RWPE2 (cell line): Measurements from ENCODE around the gene FGF1.

ENCODE experiments used
- ATAC-seq: fragments of 200-7000 bp; cut with Tn5 transposase; 3 replicates; pipeline ENCODE4 v1.9.1; 2021; ENCODE audit warnings: low read depth
- DNase-seq: peaks from one replicate; pipeline ENCODE4 v3.0.0-alpha.2; 2020; ENCODE audit warnings: low spot score
- H3K27ac ChIP-seq: fragments of 450-650 bp; 2 replicates; pipeline ENCODE4 v1.5.1; 2017; ENCODE audit warnings: mild to moderate bottlenecking; ENCODE audit not compliant: poor library complexity, severe bottlenecking
- H3K27me3 ChIP-seq: fragments of 250-450 bp; sonication (Bioruptor Pico); 2 replicates; pipeline ENCODE4 v1.5.1; 2021; ENCODE audit warnings: mild to moderate bottlenecking, moderate library complexity; ENCODE audit not compliant: insufficient read depth, poor library complexity, severe bottlenecking
- H3K36me3 ChIP-seq: fragments of 250-450 bp; sonication (Bioruptor Pico); 2 replicates; pipeline ENCODE4 v1.5.1; 2020; ENCODE audit warnings: low read depth, mild to moderate bottlenecking, moderate library complexity
- H3K4me1 ChIP-seq: fragments of 250-450 bp; sonication (Bioruptor Pico); 2 replicates; pipeline ENCODE4 v1.5.1; 2021; ENCODE audit warnings: mild to moderate bottlenecking, moderate library complexity; ENCODE audit not compliant: insufficient read depth, poor library complexity, severe bottlenecking
- H3K4me3 ChIP-seq: fragments of 250-450 bp; sonication (Bioruptor Pico); 2 replicates; pipeline ENCODE4 v1.5.1; 2021; ENCODE audit warnings: mild to moderate bottlenecking, moderate library complexity; ENCODE audit not compliant: severe bottlenecking
- H3K9me3 ChIP-seq: fragments of 250-450 bp; sonication (Bioruptor Pico); 2 replicates; pipeline ENCODE4 v1.5.1; 2021; ENCODE audit warnings: mild to moderate bottlenecking, moderate library complexity; ENCODE audit not compliant: severe bottlenecking
- CTCF ChIP-seq: fragments of 450-650 bp; IDR thresholded peaks from one replicate; pipeline ENCODE4 v1.5.1; 2017; ENCODE audit warnings: mild to moderate bottlenecking, moderate library complexity; ENCODE audit not compliant: poor library complexity, severe bottlenecking

Gene FGF1

GRCh38 chr5:142637871-142638270, 48.0 kb downstream of the FGF1 start:
- Histone ChIP-seq H3K9me3 (no peaks in the 10 kb centered on the region), H3K36me3 (no peaks in the 10 kb centered on the region), H3K4me3 (no peak overlapping the region), H3K27me3 (no peaks in the 10 kb centered on the region), H3K4me1 (no peaks in the 10 kb centered on the region), H3K27ac (no peak overlapping the region)
- TF ChIP-seq CTCF: no peak
- no peak for DNase-seq
- ATAC-seq: no peak

DNA sequence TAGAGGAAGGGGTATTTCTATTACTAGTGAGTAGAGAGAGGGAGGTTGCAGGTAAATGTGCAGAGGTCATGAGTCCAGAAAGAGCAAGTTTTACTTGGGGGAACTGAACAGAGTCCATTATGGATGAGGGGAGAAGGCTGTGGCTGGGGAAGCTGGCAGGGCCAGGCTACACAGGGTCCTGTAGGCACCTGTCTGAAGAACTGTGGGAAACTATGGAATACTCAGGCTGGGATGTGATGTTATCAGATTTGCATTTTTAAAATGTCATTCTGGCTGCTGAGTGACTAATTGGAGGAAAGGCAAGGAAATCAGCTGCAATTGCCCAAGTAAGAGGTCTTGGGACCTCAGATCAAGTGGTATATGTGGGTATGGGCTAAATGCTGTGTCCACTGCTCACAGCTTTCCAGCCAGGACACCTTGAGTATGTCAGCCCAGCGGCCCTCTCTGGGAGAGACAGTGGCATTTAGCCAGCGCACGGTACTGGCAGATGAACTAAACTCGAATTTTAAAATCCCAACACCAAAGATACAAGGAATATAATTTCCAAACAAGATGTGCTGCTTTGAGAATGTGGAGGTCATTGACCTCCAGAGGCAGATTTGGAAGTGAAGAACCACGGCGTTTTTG, 49.1 kb downstream of the FGF1 start:
- DNase-seq (no peak), ATAC-seq (no peak)
- no peak for TF ChIP-seq CTCF
- H3K4me3 ChIP-seq: no peak overlapping the region
- no peaks in the 10 kb centered on the region for H3K4me1 ChIP-seq
- H3K27ac ChIP-seq: no peak overlapping the region
- H3K27me3 ChIP-seq: no peaks in the 10 kb centered on the region
- H3K36me3 ChIP-seq: no peaks in the 10 kb centered on the region
- H3K9me3 ChIP-seq: no peaks in the 10 kb centered on the region

DNA sequence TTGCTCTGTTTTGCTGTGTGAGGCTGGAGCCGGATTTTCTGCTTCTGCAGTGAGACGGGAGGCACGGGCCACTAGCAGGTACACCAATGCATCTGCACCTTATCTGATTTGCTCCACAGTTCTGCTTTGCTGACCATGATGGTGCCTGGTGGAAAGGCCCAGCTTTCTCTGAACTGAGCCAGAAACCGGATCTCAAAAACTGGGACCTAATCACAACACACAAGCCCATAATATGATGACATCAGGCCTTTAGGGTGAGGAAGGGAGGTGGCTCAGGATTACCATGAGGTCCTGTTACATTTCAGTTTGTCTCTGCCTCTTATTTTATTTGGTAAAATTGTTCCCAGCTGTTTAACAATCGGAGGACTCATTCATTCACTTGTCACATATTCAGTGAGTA, 49.8 kb downstream of the FGF1 start:
- DNase-seq (no peak), ATAC-seq (no peak)
- no peak for TF ChIP-seq CTCF
- Histone ChIP-seq H3K4me1 (no peaks in the 10 kb centered on the region), H3K4me3 (no peak overlapping the region), H3K27ac (no peak overlapping the region), H3K9me3 (no peaks in the 10 kb centered on the region), H3K27me3 (no peaks in the 10 kb centered on the region), H3K36me3 (no peaks in the 10 kb centered on the region)

DNA sequence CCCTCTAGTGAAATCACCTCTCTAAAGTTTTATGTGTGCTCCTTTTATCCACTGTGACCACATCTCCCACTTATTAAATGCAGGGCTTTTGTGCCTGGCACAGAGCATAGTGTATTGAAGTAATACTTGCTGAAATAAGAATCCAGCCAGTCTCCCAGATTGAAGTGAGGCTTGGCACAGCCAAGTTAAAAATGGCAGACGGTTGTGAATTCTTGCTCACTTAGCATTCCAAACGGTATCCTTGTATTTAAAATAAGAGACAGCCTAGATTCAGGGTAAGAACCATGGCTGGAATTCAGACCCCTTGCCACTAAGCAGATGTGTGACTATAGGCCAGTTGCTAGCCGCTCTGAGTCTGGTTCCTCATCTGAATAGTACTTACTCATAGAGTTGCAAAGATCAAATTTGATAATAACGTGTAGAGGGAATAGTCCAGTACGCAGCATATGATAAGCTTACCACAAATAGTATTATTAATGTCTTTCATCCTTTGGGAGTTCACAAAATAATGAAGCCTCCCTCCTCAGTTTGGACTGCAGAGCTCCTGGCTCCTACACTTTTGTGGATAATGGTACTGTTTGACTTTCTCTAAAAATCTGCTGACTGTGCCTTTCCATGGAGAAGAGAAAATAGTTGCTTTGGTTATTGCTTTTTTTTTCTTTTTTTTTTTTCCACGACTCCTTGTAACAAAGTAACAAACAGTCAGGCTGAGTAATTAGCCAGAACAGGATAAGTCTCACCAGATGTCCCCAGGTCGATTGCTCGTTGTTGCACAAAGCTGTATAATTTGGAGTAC, 51.5 kb downstream of the FGF1 start:
- H3K27ac ChIP-seq: no peak overlapping the region
- DNase-seq (no peak), ATAC-seq (no peak)
- no peak for TF ChIP-seq CTCF
- H3K9me3 ChIP-seq: no peaks in the 10 kb centered on the region
- H3K4me3 ChIP-seq: no peak overlapping the region
- H3K27me3 ChIP-seq: no peaks in the 10 kb centered on the region
- no peaks in the 10 kb centered on the region for H3K36me3 ChIP-seq
- no peaks in the 10 kb centered on the region for H3K4me1 ChIP-seq
